ENCODE data around the gene TECR. TPM values are rescaled to one million over a fixed set of nuclear protein-coding genes. Genes with fewer than 3 reads are reported as not detected.
"Not testable (repeated sequence)": the region's sequence is repeated elsewhere in the genome, so short reads cannot be mapped to it uniquely, and the experiment has no call there.

Gene TECR
- total RNA-seq, 1 experiment from 2014 or later = 145 TPM

GRCh38 chr19:14612657-14613056, 83.3 kb downstream of the TECR start:
- BruUV-seq (replicated peaks) = no TSS peak
- H3K27me3 ChIP-seq (ENCODE audit: low read length) = no peaks in the 10 kb centered on the region
- no peak overlapping the region for H3K4me3 ChIP-seq (ENCODE audit: low read length)
- no peak overlapping the region for H3K9ac ChIP-seq (ENCODE audit: low read length)
- H3K36me3 ChIP-seq (ENCODE audit: low read depth, low read length) = no peaks in the 10 kb centered on the region
- TF ChIP-seq EZH2 (IDR thresholded peaks at IDR 0.05; ENCODE audit: low read length, unreplicated experiment) (no peak), CTCF (conservative IDR thresholded peaks at IDR 0.05; ENCODE audit: low read depth, low read length) (no peak), EZH2phosphoT487 (IDR thresholded peaks at IDR 0.05; ENCODE audit: borderline replicate concordance, low read length) (no peak)
- no peaks in the 10 kb centered on the region for H3K4me1 ChIP-seq (ENCODE audit: insufficient read depth, low read length)
- H4K20me1 ChIP-seq (ENCODE audit: low read length) = no peaks in the 10 kb centered on the region
- no peaks in the 10 kb centered on the region for H3K79me2 ChIP-seq (ENCODE audit: low read length)
- ATAC-seq (no peak), DNase-seq (no peak)
- no peaks in the 10 kb centered on the region for H3F3A ChIP-seq (ENCODE audit: low read length, unreplicated experiment)
- no peak overlapping the region for H3K4me2 ChIP-seq (ENCODE audit: low read length)
- no peak overlapping the region for H2AFZ ChIP-seq (ENCODE audit: low read length)
- POLR2A ChIA-PET (ENCODE audit: unreplicated experiment) = no interaction called here
- H3K9me3 ChIP-seq (ENCODE audit: low read length) = no peaks in the 10 kb centered on the region
- intact Hi-C loops (cut with micrococcal nuclease) = no loop called here
- CTCF ChIA-PET = no interaction called here
- H3K27ac ChIP-seq (ENCODE audit: low read length) = no peak overlapping the region
- H3K9me2 ChIP-seq (replicated peaks; ENCODE audit: low read length) = no peaks in the 10 kb centered on the region

GRCh38 chr19:14613399-14614098, 84.2 kb downstream of the TECR start:
- H4K20me1 ChIP-seq (ENCODE audit: low read length); POLR2A ChIA-PET (ENCODE audit: unreplicated experiment); H3K4me3 ChIP-seq (ENCODE audit: low read length); H3K36me3 ChIP-seq (ENCODE audit: low read depth, low read length); ATAC-seq; H3K27ac ChIP-seq (ENCODE audit: low read length); DNase-seq; BruUV-seq (replicated peaks); H3K27me3 ChIP-seq (ENCODE audit: low read length); H3K9ac ChIP-seq (ENCODE audit: low read length); H3F3A ChIP-seq (ENCODE audit: low read length, unreplicated experiment); CTCF ChIA-PET; intact Hi-C loops (cut with micrococcal nuclease); H3K4me2 ChIP-seq (ENCODE audit: low read length); H3K9me2 ChIP-seq (replicated peaks; ENCODE audit: low read length); H3K79me2 ChIP-seq (ENCODE audit: low read length); H3K4me1 ChIP-seq (ENCODE audit: insufficient read depth, low read length); H2AFZ ChIP-seq (ENCODE audit: low read length); H3K9me3 ChIP-seq (ENCODE audit: low read length): not testable (repeated sequence)

- H4K20me1 ChIP-seq (ENCODE audit: low read length) = no peaks in the 10 kb centered on the region
- no peak for ATAC-seq
- CTCF ChIA-PET = no interaction called here
- no peak overlapping the region for H3K27ac ChIP-seq (ENCODE audit: low read length)
- TF ChIP-seq EZH2phosphoT487 (IDR thresholded peaks at IDR 0.05; ENCODE audit: borderline replicate concordance, low read length) (no peak), EZH2 (IDR thresholded peaks at IDR 0.05; ENCODE audit: low read length, unreplicated experiment) (no peak), CTCF (conservative IDR thresholded peaks at IDR 0.05; ENCODE audit: low read depth, low read length) (no peak)
- no TSS peak for BruUV-seq (replicated peaks)
- POLR2A ChIA-PET (ENCODE audit: unreplicated experiment) = no interaction called here
- H3K79me2 ChIP-seq (ENCODE audit: low read length) = no peaks in the 10 kb centered on the region
- no peaks in the 10 kb centered on the region for H3K9me2 ChIP-seq (replicated peaks; ENCODE audit: low read length)
- intact Hi-C loops (cut with micrococcal nuclease) = no loop called here
- H2AFZ ChIP-seq (ENCODE audit: low read length) = no peak overlapping the region
- H3K9me3 ChIP-seq (ENCODE audit: low read length) = no peaks in the 10 kb centered on the region; the same call in 1 of the 2 replicates
- H3K4me3 ChIP-seq (ENCODE audit: low read length) = no peak overlapping the region
- no peaks in the 10 kb centered on the region for H3K36me3 ChIP-seq (ENCODE audit: low read depth, low read length)
- H3K27me3 ChIP-seq (ENCODE audit: low read length) = no peaks in the 10 kb centered on the region
- DNase-seq = no peak
- no peak overlapping the region for H3K9ac ChIP-seq (ENCODE audit: low read length)
- no peak overlapping the region for H3K4me2 ChIP-seq (ENCODE audit: low read length)
- no peaks in the 10 kb centered on the region for H3K4me1 ChIP-seq (ENCODE audit: insufficient read depth, low read length)
- no peaks in the 10 kb centered on the region for H3F3A ChIP-seq (ENCODE audit: low read length, unreplicated experiment)
These were observed 84.7 kb downstream of the TECR start for GRCh38 chr19:14614099-14614412.

Small RNAs within 50 kb of the gene (microRNA-seq; reads per million reads assigned to microRNA genes)
- not detected for gene MIR639 (ENCODE audit: unreplicated experiment)

Other genes starting within 250 kb of the TECR start
- 105 and 120 TPM in 2 replicates for gene ADGRE5, start 148.2 kb upstream of the TECR start, total RNA-seq (2014; rRNA removed)
- 308 and 311 TPM in 2 replicates for gene DDX39A, start 110.3 kb upstream of the TECR start, total RNA-seq (2014; rRNA removed)
- gene PKN1, start 96.3 kb upstream of the TECR start, total RNA-seq (2014; rRNA removed) = 186 and 238 TPM in 2 replicates
- 2.2 and 2.4 TPM in 2 replicates for gene PTGER1, start 54.2 kb upstream of the TECR start, total RNA-seq (2014; rRNA removed)
- 538 and 671 TPM in 2 replicates for gene GIPC1, start 33.5 kb upstream of the TECR start, total RNA-seq (2014; rRNA removed)
- 167 and 178 TPM in 2 replicates for gene DNAJB1, start 11.2 kb upstream of the TECR start, total RNA-seq (2014; rRNA removed)
- 1,095 and 1,098 TPM in 2 replicates for gene NDUFB7, start 42.5 kb downstream of the TECR start, total RNA-seq (2014; rRNA removed)
- not detected in 2 replicates for gene CLEC17A, start 53.5 kb downstream of the TECR start, total RNA-seq (2014; rRNA removed)
- gene ADGRE3, start 145.2 kb downstream of the TECR start, total RNA-seq (2014; rRNA removed) = not detected in 2 replicates
- gene ZNF333, start 160.5 kb downstream of the TECR start, total RNA-seq (2014; rRNA removed) = 6.2 and 11.6 TPM in 2 replicates
- gene ADGRE2, start 249.0 kb downstream of the TECR start, total RNA-seq (2014; rRNA removed) = 2.5 and 4.2 TPM in 2 replicates